Amniotic stem cell (primary cell): Measurements from ENCODE around the gene SLC9A4.

Source experiments
- DNase-seq: peaks from one replicate; lab custom pipeline; 2025; lab: John Stamatoyannopoulos, UW

The SLC9A4 gene, protein sequence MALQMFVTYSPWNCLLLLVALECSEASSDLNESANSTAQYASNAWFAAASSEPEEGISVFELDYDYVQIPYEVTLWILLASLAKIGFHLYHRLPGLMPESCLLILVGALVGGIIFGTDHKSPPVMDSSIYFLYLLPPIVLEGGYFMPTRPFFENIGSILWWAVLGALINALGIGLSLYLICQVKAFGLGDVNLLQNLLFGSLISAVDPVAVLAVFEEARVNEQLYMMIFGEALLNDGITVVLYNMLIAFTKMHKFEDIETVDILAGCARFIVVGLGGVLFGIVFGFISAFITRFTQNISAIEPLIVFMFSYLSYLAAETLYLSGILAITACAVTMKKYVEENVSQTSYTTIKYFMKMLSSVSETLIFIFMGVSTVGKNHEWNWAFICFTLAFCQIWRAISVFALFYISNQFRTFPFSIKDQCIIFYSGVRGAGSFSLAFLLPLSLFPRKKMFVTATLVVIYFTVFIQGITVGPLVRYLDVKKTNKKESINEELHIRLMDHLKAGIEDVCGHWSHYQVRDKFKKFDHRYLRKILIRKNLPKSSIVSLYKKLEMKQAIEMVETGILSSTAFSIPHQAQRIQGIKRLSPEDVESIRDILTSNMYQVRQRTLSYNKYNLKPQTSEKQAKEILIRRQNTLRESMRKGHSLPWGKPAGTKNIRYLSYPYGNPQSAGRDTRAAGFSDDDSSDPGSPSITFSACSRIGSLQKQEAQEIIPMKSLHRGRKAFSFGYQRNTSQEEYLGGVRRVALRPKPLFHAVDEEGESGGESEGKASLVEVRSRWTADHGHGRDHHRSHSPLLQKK

DNA sequence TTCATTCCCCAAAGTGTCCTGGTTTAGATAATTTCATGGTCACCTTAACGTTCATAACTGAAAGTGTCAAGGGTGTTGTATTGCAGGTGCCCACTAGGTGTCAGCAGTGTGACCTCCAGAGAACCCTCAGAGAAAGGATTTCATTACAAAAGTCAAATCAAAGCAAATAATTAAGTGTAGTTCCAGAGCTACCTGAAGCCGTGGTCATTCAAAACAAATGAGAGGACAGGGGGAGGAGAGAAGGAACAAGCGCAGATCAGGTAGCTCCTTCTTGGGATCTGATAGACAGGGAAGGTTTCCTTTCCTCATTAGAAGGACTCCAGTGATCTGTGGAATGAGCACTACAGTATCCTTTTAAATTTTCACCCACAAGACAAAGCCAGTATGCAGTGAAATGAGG is at the start of gene SLC9A4:
Gene SLC9A4 (plus strand): TSS at position 207 of the 400 bp plus-strand sequence. CDS start 534 bp downstream, outside the sequence.
- DNase-seq: no peak

DNA sequence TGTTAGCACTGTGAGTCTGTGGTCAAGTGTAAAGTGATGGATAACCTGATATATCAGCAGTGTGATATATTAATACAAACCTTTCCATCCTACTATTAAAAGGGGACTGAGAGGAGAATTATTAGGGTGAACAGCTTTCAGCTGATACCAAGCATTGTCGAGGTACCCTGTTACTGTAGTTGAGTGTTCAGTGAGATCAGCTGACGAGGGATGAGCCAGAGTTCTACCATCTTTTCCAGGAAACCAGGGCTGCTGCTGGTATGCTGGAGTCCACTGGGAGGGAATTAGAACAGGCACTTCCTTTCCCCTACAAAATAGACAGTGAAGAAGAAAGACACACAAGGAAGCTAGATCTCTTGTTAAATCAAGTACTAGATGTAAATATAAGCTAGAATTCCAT is 49.7 kb upstream of the SLC9A4 start:
- no peak for DNase-seq

DNA sequence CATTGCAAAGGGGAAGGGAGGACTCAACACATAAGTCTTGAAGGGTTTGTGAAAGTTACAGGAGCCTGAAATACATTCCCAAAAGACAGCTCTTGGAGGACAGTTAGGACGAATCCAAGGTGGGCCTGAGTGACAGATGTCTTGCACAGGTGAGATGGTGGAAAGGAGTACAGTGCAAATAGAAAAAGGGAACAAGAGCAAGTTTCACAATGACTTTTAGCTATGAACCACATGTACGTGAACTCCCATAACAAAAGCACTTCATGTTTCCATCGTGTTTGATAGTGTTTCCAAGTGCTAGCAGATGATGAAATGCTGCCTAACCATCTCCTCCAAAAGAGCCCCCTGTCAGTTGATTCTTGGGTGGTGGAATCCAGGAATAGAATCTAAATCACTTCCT is 48.3 kb upstream of the SLC9A4 start:
- no peak for DNase-seq

DNA sequence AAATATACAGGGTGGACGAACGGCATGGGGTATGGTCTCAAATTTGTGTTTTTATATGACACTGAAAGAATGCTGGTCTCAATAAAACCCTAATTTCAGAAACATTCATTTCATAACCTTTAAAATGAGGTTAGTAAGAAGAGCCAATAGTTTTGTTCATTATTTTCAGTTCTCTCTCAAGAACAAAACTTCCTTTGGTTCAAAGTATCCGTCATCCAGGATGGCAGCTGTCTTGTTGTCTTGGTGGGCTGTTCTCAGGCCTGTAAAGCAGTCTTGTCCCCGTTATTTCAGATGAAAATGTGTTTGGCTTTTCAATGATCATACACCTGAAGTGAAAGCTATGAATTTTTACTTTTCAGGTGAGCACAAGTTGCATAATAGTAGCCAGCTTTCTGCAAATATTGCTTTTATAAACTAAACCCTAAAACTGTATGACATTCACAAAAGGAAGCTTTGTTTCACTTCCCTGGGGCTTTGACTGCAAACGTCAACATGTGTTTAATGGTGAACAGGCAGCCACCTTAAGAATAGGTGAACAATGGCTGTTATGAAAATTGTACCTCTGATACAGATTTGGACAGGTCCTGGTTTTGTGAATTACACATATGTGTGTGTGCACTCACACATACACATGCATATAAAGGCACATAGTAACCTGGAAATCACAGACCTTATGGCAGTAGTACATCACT is 47.4 kb upstream of the SLC9A4 start:
- no peak for DNase-seq

DNA sequence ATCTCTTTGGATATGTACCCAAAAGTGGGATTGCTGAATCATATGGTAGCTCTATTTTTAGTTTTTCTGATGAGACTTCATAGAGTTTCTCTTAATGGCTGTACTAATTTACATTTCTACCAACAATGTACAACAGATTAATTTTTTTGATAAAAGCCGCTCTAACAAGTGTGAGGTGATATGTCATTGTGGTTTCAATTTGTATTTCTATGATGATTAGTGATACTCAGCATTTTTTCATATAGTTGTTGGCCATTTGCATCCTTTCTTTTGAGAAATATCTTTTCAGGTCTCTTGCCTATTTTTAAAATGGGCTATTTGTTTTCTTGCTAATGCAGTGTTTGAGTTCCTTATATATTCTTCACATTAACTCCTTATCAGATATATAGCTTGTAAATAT is 45.8 kb upstream of the SLC9A4 start:
- DNase-seq: no peak

DNA sequence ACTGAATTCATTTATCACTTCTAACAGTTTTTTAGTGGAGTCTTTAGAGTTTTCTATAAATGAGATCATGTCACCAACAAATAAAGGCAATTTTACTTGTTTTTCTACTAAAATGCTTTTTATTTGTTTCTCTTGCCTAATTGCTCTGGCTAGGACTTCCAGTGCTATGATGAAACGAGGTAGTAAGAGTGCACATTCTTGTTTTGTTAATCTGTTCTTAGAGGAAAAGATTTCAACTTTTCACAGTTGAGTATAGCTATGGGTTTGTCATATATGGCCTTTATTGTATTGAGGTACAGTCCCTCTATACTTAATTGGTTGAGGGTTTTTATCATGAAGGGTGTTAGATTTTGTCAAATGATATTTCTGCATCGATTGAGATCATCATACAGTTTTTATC is 44.5 kb upstream of the SLC9A4 start:
- no peak for DNase-seq

DNA sequence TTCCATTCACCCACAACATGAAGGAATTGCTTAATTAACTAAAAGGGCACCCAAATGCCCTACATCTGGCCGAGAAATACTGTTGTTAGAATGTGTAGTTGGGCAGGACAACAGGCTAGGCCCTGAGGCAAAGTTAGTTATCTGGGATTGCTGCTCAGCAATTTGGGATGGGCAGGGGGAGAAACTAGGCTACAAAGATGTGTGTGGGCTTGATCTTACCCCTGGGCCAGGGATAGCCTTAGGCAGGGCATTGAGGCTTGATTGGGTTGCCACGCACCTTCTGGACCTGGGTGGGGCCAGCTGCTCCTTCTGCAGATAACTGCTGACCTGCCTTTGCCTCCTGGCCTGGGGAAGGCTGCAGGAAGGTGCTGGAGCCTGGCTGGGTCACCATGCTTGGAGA is 40.6 kb upstream of the SLC9A4 start:
- no peak for DNase-seq

DNA sequence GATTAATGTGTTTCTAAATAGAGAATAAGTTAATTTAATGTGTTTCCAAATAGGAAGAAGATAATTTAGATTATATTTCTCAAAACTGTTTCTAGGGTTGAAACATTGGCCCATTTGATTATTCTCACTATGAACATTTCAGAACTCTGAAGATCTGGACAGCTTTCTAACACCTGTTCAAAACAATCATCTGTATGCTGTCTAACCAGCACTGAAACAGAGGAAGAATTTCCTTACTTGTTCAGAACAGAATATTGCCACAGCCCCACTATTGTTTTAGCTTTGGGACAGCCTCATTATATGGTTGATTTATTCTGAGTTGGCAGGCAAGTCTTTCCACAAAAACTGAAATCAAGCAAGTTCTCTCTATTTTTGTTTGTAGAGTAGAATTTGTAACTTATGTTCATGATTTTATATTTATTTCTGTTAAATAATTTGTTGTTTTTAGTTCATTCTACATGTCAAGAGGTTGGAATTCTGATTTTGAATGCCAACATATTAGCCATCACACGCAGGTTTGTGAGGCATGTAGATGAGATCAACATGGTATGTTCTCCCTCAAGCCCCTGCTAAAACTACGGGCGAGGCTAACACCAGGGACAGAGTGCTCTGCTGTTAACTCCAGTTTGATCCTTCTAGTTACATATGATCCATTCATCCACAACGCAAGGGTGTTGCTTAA is 38.9 kb upstream of the SLC9A4 start:
- no peak for DNase-seq

DNA sequence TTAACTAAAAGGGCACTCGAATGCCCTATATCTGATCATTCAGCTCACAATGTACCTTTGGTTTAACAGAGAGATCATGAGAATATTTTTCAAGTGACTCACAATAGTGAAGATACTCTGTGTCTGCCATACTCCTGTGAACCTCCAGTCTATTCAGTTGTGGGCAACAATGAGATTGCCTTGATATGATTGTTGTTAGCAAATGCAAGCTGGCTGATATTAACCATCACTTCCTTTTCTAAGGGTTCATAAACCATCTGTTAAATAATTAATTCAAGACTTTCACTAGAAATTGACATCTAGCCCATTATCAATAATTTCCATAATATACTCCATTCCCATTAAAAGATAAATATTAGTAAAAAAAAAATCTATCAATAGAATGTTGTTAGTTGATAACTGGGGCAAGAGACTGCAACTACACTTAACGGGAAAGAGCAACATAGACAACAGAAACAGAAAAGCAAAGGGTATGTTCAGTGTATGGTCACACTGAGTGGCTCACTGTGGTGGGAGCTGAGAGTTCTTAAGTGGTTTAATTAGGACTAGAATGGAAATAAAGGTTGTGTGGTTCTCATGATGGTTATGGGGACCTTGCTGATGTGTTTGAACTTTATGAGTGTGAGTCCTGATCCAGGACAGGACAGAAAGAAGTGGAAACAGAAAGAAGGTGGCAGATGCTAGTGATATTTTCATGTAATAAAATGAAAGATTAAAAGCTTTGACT is 38.2 kb upstream of the SLC9A4 start:
- no peak for DNase-seq

DNA sequence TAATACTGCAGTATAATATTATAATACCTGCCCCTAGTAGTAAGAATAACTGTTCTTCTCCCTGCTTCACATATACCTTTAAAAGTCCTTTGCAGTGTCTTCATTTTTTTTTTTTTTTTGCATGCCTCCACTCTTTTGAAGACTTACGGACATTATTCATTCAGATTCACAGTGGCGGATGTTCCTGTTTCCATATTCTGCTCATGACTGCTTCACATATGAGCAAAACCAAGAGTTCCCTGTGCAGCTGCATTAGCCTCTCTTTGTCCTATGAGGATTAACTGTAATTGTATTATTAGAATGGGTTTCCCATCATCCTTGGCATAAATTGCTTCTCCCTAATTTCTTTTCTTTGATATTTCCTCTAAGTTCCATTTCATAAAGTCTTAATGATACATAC is 37.3 kb upstream of the SLC9A4 start:
- no peak for DNase-seq

DNA sequence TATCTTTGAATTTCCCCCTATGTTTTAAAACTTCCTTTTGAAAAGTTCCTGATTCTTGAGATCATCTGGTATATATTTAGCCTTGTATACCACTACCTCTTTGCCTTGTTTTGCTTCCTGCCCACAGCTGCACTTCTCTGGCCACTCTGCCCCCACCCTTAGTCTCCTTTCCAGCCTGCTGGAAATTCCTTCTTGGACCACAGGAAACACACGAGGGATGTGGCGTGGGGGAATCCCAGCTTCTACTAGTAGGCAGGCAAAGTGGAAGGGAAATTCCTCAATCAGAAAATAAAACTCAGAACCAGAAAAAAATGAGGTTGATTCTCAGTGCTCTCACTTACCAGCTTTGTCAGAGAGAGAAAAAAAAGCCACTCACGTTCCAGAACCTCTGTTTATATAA is 36.7 kb upstream of the SLC9A4 start:
- no peak for DNase-seq

DNA sequence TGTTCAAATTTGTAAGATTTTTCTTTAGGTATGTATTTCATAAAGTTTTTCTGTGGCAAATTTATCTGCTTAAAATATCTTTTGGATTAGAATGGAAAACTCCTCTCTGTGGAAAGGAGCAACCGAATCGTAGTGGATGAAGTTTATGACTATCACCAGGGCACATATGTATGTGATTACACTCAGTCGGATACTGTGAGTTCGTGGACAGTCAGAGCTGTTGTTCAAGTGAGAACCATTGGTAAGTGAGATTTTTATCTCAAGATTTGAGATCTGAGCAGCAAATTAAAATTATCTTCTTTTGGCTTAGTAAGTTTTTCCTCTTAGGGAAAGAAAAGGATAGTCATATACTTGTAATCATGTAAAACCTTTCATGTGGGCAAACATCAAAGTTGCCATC is 35.9 kb upstream of the SLC9A4 start:
- DNase-seq: no peak

DNA sequence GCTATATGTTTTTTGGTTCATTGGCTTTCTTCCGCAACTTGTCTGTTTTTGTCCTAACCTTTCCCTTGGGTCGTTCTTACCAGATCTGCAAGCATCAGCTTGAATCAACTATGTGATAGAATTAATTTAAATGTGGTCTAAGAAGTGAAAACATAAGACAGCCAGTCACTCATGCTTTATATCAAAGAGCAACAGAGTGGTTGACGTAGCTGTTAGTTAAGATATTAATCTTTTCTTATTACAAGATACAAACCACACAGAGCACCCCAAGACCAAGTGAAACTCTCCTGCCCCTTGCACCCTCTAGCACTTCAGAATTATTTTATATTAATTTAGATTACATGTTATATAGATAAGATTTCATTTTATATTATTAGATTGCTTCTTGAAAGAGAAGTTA is 34.9 kb upstream of the SLC9A4 start:
- DNase-seq: no peak

DNA sequence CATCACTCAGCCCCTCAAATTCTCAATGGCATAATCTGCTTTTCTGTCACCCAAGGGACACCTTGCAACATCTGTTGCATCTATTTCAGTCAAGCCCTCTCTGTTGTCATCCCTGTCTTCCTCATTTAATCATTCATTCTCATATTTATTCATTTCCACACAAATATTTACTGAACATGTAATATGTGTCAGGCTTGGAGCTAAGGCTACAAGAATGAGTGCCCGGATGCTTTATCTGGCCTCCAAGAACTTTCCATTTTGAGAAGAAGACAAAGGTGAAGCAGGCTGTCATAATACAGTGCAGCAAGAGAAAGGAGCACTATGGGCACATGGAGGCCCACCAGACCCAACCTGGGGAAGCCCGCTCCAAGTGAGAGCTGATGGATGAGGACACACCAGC is 34.4 kb upstream of the SLC9A4 start:
- no peak for DNase-seq

DNA sequence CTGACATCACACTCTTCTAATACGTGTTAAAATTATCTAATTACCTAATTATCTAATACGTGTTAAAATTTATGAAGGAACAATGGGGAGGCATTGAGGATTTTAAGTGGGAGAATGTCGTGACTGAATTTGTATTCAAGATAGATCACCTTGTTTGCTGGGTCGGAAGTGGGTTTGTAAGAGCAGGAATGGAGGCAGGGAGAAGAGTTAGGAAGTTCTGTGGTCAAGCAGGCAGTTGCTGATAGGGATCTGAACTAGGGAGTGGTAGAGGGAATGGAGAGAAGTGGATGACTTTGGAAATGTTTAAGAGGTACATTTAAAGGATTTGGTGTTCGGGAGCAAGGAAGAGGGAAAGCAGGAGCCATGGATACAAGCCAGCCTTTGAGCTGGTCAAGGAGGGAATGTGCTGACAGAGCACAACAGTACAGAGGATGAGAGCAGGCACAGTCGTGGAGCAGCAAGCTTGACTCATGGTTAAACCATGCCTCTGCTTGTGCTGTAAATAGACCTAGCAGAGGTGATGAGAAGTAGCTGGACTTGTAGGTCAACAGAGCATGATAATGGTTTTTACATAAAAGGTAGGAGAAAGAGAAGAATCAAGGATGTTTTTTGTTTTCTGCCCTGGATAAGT is 33.8 kb upstream of the SLC9A4 start:
- DNase-seq: no peak

DNA sequence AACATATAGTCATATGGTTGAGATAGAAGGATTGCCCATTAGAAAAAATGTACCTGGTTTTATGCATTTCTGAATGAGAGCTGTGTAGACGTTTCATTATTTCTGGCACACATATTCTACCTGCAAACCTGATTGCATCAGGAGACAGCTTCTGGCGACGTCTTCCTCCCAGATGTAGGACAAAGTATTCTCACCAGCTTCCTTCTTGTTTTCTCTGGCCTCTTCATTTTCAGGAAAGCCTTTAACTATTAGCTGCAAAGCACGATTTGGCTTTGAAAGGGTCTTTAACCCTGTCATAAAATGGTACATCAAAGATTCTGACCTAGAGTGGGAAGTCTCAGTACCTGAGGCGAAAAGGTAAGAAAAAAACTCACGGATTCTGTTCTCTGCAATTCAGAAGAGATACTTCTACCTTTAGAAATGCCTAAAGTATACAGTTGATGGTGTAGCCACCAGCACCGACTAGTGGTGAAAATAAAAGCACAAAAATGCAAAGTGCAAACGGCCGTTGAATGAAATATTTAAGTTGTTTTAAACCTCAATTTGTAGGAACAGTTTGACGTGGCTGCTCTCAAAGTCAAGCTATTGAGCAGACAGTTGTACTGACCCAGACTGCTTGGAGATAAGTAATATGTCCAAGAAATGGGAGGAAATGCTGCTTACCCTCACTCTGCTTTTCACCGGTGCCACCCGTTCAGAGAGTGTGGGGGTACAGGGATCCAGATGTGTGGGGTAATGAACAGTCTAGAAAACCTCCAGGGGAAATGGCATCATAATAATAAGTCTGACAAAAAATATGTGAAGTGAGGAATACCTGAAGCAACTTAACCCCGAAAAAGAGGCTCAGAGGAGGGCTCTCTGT is 29.8 kb upstream of the SLC9A4 start:
- DNase-seq: peak; percentile 13

DNA sequence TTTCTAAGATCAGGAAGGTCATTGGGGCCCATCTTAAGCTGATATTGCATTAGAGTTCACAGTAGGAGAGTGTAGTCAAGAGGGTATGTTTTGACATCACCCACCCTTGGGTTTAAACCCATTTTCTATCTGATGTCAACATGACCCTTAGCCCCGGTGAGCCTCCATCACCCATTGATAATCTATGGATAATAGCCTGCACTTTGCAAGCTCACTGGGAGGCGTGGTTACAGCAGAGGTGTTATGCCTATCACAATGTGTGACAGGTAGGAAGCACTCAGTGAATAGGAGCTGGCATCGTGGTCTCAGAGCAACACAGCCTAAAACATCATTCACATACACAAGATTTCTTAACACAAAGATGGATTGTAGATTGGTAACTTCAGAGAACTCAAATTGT is 28.8 kb upstream of the SLC9A4 start:
- no peak for DNase-seq

DNA sequence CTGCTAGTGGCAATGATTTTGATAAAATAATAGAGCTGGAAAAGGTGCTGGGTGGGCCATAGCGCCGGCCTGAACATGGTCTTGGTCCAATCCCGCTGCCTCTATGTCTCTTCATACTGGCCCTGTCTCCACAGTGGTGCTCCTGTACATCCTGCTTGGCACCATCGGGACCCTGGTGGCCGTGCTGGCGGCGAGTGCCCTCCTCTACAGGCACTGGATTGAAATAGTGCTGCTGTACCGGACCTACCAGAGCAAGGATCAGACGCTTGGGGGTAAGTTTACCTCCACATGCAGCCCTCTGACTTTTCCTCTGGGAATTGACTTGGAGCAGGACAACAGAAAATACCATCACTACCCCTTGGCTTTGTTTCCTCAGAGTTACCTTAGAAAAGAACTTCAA is 26.1 kb upstream of the SLC9A4 start:
- no peak for DNase-seq

DNA sequence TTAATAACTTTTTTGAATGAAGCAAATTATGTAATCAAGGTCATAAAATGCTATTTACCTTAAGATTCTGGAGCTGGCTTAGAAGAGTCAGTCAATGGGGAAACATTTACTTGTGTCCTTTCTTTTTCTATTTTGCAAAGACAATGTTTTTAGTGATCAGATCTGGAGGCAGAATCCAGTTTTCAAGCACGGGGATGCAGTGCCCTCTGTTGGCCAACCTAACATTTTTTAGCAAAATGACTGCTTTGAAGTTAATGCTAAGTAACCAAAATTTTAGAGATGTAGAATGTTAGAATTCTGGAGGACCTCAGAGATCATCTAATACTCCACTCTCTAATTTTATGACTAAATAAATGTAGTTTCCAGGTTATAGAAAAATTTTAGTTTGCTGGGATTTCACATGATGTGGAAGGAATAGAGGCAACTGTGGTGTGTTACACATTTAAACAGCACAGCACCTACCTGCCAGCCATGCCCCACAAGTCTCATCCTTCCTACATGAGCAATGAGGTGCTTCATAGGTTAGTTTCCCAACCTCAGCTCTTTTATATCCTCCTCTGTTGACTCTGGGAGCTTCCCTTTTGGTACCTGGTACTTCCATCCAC is 23.6 kb upstream of the SLC9A4 start:
- DNase-seq: peak; percentile 41

DNA sequence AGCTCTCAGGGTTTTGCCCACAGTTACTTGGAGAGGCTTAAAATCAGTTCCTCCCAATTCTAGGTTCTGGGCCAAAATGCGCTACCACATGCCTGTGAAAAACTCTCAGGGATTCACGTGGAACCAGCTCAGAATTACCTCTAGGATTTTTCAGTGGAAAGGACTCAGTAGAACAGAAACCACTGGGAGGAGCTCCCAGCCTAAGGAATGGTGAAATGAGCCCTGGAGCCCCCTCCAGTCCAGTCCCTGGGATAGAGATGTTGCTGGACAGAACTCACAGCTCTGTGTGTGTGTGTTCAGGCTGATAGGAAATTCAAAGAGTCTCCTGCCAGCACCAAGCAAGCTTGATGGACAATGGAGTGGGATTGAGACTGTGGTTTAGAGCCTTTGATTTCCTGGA is 21.1 kb upstream of the SLC9A4 start:
- no peak for DNase-seq
